Measurements from ENCODE around the gene CANT1. TPM values are rescaled to one million over a fixed set of nuclear protein-coding genes. Genes with fewer than 3 reads are reported as not detected.
"Not testable (repeated sequence)": the region's sequence is repeated elsewhere in the genome, so short reads cannot be mapped to it uniquely, and the experiment has no call there.

The CANT1 gene
- total RNA-seq, 2 donors from 2014 or later: 52.9 to 58.1 TPM

- ATAC-seq (replicated peaks in 1 of 2): no peak
- Mint-ChIP-seq H3K9me3 (no peaks in the 10 kb centered on the region), H3K27ac (no peak overlapping the region), H3K4me1 (ENCODE audit: low read depth) (peaks cover 4% of the 10 kb centered on the region), H3K27me3 (ENCODE audit: low read depth) (peaks cover 36% of the 10 kb centered on the region), H3K36me3 (ENCODE audit: insufficient read depth in 2 of 2) (no peaks in the 10 kb centered on the region), H3K4me3 (no peak overlapping the region)
- DNase-seq: no peak
Observed at GRCh38 chr17:79027925-79028491, 18.4 kb upstream of the CANT1 start.

DNA sequence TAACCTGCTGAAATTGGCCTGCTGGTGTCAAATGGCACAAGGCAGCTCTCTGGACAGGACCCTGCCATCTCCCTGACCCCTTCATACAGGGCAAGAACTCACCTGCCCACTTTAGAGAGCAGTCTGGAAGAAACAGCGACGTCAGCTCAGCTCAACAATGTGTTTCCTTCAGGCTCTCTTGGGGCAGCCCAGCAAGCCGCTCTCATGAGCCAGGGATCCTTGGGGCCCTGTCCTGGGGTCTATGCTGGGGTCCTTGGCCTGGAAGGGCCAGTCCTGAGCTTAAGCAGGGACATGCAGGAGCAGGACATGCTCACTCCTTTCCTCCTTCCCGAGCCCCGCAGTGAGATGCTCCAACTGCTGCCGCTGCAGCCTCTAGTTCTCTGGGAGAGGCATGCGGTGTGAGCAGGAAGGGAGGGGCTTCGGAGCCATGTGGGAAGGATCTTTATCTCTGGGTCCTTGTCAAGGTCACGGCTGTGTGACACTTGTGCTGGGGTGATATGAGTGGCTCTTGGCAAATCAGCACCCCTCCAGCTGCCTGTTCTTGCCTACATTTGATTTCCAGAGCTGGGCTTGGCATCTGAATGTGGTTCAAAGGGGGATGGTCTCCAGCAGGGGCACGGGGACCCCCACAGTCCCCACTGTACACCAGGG lies 17.8 kb upstream of the CANT1 start:
- no peak overlapping the region for H3K4me3 Mint-ChIP-seq
- no peak overlapping the region for H3K27ac Mint-ChIP-seq
- ATAC-seq (replicated peaks in 1 of 2) (no peak), DNase-seq (no peak)
- H3K27me3 Mint-ChIP-seq (ENCODE audit: low read depth): peaks cover 40% of the 10 kb centered on the region
- no peaks in the 10 kb centered on the region for H3K9me3 Mint-ChIP-seq
- H3K4me1 Mint-ChIP-seq (ENCODE audit: low read depth): peaks cover 4% of the 10 kb centered on the region
- H3K36me3 Mint-ChIP-seq (ENCODE audit: insufficient read depth in 2 of 2): no peaks in the 10 kb centered on the region

DNA sequence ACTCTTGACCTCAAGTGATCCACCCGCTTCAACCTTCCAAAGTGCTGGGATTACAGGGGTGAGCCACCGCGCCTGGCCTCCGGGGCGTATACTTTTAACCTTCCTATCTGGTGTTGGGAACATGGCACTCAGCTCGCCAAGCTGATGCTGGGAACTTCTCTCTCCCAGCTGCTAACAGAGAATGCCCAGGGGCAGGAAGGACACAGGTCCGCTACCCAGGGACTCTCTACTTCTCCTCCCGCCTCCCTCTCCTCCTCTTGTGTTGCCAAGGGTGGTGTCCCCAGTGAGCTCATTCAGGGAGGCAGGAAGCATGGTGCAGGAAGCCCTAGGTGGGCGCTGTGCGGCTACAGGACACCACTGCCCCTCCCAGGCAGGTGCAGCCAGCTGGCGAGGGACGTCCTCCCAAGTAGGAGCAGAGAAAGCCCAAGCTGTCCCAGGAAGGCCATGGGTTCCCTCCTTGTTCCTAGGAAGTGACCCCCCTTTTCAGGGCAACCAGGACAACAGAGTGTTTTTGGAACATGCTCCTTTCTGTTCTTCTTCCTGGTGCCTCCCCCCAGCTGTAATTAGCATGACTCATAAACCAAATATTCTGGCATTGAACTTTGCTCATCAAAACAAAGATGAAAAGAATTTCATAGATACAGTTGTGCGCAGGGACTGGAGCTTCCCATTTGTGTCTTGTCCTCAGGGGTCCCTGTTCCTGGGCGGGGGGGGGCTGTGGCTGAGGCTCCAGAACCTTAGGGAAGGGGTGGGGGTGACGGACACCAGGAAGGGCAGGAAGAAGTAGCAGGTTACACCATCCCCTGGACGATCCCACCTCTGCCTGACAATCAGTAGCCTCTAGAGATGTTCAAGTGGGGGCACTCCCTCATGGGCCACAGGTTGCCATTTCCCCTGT lies 17.1 kb upstream of the CANT1 start:
- no peak overlapping the region for H3K27ac Mint-ChIP-seq
- no peaks in the 10 kb centered on the region for H3K9me3 Mint-ChIP-seq
- no peaks in the 10 kb centered on the region for H3K36me3 Mint-ChIP-seq (ENCODE audit: insufficient read depth in 2 of 2)
- H3K4me3 Mint-ChIP-seq: no peak overlapping the region
- peaks cover 4% of the 10 kb centered on the region for H3K4me1 Mint-ChIP-seq (ENCODE audit: low read depth)
- no peak for DNase-seq
- peaks cover 41% of the 10 kb centered on the region for H3K27me3 Mint-ChIP-seq (ENCODE audit: low read depth)
- ATAC-seq (replicated peaks in 1 of 2): no peak

DNA sequence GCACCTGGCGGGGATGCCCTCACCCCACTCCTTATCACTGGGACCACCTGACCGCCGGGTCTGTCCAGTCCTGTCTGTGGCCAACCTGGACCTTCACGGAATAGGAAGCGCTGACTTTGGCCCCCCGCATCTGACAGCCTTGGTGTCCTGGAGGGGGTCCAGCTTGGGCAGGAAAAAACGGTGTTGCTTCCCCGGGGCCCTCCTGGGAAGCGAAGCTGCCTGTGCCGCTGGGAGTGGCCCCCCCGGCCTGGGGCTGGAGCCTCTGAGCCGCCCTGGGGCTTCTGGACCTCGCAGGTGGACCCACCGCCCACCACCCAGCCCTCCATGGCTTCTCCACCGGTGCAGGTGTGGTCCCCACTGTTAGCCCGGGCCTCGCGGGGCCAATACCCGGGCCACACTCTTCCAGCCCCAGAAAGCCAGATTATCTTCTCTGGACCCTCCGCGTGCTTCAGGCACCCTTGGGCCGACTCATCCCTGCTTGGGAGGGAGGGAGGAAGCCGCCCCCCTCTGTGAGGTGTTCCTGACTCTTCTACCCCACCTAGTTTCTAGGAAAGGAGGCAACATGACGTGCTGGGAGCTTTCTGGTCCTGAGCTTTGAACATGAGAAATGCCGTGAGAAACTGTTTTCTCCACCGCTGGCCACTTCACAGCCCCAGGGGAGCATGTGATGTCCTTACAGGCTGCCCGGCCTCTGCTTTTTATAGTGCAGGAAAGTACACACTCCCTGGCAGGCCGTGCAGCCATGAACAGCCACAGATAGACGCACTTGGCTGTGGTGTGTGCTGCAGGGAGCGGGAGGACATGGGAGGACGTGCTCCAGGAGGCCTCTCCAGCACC lies 15.6 kb upstream of the CANT1 start:
- no peaks in the 10 kb centered on the region for H3K9me3 Mint-ChIP-seq
- ATAC-seq (replicated peaks in 1 of 2) (no peak), DNase-seq (no peak)
- H3K4me1 Mint-ChIP-seq (ENCODE audit: low read depth): peaks cover 4% of the 10 kb centered on the region
- no peaks in the 10 kb centered on the region for H3K36me3 Mint-ChIP-seq (ENCODE audit: insufficient read depth in 2 of 2)
- H3K27me3 Mint-ChIP-seq (ENCODE audit: low read depth): peaks cover 45% of the 10 kb centered on the region
- H3K27ac Mint-ChIP-seq: no peak overlapping the region
- H3K4me3 Mint-ChIP-seq: peak overlapping the region; percentile 76 to 79

DNA sequence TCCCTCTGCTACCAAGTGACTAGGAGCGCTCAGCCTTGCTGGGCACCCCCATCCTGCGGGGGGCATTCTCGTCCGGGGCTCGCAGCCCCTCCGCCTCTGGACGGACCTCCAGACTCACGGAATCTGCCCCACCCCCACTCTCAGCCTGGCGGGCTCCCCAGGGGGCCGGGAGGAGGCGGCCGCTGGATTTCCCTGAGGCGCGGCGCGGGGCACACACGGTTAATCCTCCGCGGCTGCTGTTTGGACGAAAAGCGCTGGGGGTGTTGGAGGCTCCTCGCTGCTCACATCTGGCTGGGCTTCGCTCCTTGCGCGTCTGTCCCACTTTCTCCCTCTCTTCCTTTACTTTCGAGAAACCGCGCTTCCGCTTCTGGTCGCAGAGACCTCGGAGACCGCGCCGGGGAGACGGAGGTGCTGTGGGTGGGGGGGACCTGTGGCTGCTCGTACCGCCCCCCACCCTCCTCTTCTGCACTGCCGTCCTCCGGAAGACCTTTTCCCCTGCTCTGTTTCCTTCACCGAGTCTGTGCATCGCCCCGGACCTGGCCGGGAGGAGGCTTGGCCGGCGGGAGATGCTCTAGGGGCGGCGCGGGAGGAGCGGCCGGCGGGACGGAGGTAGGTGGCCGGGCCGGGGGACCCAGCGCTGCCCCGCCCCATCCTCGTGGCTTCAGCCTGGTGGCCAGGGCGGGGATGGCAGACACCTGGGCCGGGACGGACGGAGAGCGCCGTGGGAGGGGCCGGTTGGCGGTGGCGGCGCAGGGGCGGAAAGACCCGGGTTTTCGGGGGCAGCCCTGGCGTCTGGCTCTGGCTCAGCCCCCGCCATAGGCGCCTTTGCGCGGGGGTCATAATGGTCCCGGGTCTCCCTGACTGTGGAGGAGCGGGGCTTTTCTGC lies 14.6 kb upstream of the CANT1 start, which contains the start of gene C1QTNF1:
C1QTNF1 (plus strand) TSS at position 284 of the 886 bp plus-strand sequence. CDS start 19,800 bp downstream, outside the sequence.
- H3K4me1 Mint-ChIP-seq (ENCODE audit: low read depth): peaks cover 4% of the 10 kb centered on the region
- H3K4me3 Mint-ChIP-seq: peak within 1 kb of the TSS; percentile 76 to 79
- H3K27ac Mint-ChIP-seq: no peak within 1 kb of the TSS
- DNase-seq (peak; percentile 62 to 65), ATAC-seq (replicated peaks in 1 of 2) (peak; percentile 87 to 89)
- peaks cover 45% of the 10 kb centered on the region for H3K27me3 Mint-ChIP-seq (ENCODE audit: low read depth)
- H3K36me3 Mint-ChIP-seq (ENCODE audit: insufficient read depth in 2 of 2): no peaks in the 10 kb centered on the region
- H3K9me3 Mint-ChIP-seq: no peaks in the 10 kb centered on the region

GRCh38 chr17:79023180-79023705 lies 13.7 kb upstream of the CANT1 start:
- peak overlapping the region; percentile 55 to 76 for H3K4me3 Mint-ChIP-seq
- peaks cover 45% of the 10 kb centered on the region for H3K27me3 Mint-ChIP-seq (ENCODE audit: low read depth)

DNA sequence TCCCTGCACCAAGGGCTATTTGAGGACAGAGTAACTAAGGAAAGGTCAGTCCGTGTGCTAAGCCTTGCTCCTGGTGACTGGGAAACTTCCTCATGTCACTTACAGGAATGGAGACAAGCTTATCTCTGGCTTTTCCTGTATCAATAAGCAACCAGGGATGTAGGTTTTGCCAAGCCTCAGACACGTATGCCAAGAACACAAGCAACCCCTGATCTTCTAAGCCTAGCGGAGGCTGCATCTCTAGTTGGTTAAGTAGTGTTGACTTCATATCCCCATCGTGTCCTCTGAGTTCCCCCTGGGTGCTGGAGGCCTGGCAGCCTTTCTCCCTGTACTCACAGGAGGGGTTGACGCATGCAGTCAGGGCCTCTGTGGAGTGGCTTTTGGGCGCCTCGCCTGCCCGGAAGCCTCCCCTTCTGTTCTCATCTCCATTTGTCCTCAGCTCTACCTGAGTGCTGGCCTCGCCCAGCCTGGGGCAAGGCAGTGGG lies 13.0 kb upstream of the CANT1 start:
- H3K9me3 Mint-ChIP-seq: no peaks in the 10 kb centered on the region
- no peak overlapping the region for H3K27ac Mint-ChIP-seq
- peaks cover 4% of the 10 kb centered on the region for H3K4me1 Mint-ChIP-seq (ENCODE audit: low read depth)
- DNase-seq (no peak), ATAC-seq (replicated peaks in 1 of 2) (no peak)
- H3K4me3 Mint-ChIP-seq: no peak overlapping the region
- H3K36me3 Mint-ChIP-seq (ENCODE audit: insufficient read depth in 2 of 2): no peaks in the 10 kb centered on the region
- H3K27me3 Mint-ChIP-seq (ENCODE audit: low read depth): peaks cover 45% of the 10 kb centered on the region

More at GRCh38 chr17:79023180-79023705, 13.7 kb upstream of the CANT1 start:
- Mint-ChIP-seq H3K27ac (no peak overlapping the region), H3K4me1 (ENCODE audit: low read depth) (peaks cover 4% of the 10 kb centered on the region), H3K36me3 (ENCODE audit: insufficient read depth in 2 of 2) (no peaks in the 10 kb centered on the region), H3K9me3 (no peaks in the 10 kb centered on the region)
- no peak for ATAC-seq (replicated peaks in 1 of 2)
- no peak for DNase-seq

DNA sequence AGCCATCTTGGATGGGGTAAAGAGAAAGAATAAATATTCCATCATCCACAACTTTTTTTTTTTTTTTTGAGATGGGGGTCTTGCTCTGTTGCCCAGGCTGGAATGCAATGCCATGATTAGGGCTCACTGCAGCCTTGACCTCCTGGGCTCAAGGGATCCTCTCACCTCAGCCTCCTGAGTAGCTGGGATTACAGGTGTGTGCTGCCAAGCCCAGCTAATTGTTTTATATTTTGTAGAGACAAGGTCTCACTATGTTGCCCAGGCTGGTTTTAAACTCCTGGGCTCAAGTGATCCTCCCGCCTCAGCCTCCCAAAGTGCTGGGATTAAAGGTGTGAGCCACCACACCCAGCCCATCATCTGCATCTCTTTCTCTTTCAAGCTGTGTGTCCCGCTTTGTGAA lies 12.4 kb upstream of the CANT1 start:
- ATAC-seq (replicated peaks in 1 of 2); H3K27ac Mint-ChIP-seq; H3K9me3 Mint-ChIP-seq; DNase-seq; H3K4me1 Mint-ChIP-seq (ENCODE audit: low read depth); H3K4me3 Mint-ChIP-seq; H3K36me3 Mint-ChIP-seq (ENCODE audit: insufficient read depth in 2 of 2): not testable (repeated sequence)
- H3K27me3 Mint-ChIP-seq (ENCODE audit: low read depth): peaks cover 45% of the 10 kb centered on the region

GRCh38 chr17:79020631-79021301 lies 11.2 kb upstream of the CANT1 start:
- Mint-ChIP-seq H3K4me3 (no peak overlapping the region), H3K4me1 (ENCODE audit: low read depth) (peaks cover 4% of the 10 kb centered on the region), H3K27me3 (ENCODE audit: low read depth) (peaks cover 37% of the 10 kb centered on the region), H3K36me3 (ENCODE audit: insufficient read depth in 2 of 2) (peaks cover 0 to under 1% of the 10 kb centered on the region in 2 donors), H3K27ac (no peak overlapping the region), H3K9me3 (no peaks in the 10 kb centered on the region)
- DNase-seq: no peak
- ATAC-seq (replicated peaks in 1 of 2): no peak

DNA sequence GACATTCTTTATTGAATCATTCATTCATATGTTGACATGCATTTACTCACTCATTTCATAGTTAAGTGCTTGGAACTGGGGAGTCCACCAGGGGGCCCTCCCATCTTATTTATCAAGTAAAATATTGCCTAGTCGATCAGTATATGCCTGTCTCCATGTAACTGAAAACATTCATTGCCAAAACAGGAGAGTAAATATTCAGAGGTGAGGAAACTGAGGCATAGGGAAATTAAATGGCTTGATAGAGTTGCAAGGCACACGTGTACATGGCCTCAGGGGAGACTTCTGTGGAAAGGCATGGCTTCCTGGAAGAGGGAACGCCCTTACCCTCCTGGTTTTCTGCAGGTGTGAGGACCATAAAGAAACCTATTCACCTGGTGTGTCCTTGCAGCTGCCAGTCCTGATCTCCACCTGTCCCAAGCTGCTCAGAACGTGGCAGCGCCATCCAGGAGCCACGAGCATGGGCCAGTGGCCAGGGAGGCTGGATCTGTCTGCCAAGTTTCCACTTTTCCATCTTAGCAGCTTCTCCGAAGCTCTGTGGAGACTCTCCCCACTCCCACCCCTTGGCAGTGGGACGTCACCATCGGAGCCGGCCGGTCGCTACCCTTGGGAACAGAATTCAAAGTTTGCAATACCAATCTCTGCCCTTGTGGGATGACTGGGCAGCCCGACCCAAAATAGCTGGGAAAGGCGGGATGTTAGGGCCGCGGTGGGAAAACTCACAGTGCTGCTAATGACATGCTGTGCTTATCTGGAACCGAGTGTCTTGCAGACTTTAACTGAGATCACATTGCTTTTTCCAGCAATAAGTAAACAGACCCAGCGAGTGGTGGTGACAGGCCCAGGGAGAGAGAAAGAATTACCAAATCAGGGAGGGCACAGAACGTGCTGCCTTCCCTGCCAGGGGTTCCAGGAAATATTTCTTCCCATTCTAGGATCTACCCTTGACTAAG lies 10.3 kb upstream of the CANT1 start:
- peak; percentile 28 to 44 for ATAC-seq (replicated peaks in 1 of 2)
- DNase-seq: peak; percentile 49 to 55
- Mint-ChIP-seq H3K4me3 (no peak overlapping the region), H3K27ac (no peak overlapping the region), H3K27me3 (ENCODE audit: low read depth) (peaks cover 31% of the 10 kb centered on the region), H3K36me3 (ENCODE audit: insufficient read depth in 2 of 2) (peaks cover 0 to 2% of the 10 kb centered on the region in 2 donors), H3K9me3 (no peaks in the 10 kb centered on the region), H3K4me1 (ENCODE audit: low read depth) (peaks cover 4% of the 10 kb centered on the region)
